ENCODE measurements around the gene PRDM12.

DNA sequence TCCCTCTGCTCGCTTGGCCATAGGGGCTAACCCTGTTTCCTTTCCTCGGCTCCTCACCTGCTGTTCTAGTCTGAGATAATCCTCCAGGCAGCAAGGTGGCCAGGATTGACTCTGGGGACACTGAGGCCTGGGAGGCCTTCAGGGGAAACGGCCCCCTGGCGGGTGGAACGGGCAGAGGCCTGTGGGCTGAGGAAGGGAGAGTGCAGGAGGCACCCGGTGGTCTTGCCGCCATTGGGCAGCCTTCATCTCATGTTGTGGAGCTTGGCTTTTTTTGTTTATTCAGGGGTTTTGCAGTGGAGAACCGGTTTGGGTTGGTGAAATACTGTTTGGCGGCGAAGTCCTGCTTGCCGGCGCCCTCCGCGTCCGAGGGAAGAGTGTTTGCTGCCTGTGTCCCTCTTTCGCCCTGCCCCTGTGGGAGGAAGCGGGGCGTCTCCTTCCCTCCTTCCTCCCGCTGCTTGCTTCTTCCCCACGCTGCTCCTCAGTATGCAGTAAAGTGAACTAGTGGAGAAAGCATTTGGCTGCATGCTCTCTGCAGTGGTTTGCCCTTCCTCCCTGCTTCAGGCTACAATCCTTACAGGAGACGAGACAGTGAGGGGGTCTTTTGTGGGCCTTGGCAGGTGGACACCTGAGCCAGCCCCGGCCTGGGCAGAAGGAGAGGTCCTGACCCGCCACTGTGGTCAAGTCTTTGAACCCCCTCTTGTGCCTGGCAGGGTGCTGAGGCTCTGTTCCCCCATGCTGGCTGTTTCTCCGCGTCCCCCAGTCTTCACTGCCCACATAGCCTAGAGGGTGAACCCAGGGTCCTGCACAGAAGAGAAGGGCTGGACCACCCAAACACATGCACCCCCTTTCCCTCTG is 30.8 kb upstream of the PRDM12 start:
- no peak for TF ChIP-seq CTCF (IDR thresholded peaks at IDR 0.05 in 8 of 11, conservative IDR thresholded peaks at IDR 0.05 in 3 of 11)
- TF ChIP-seq POLR2A (IDR thresholded peaks at IDR 0.05), result no peak
- TF ChIP-seq POLR2AphosphoS5 (IDR thresholded peaks at IDR 0.05), result no peak

Measured in spleen (tissue), 7 donors.